ENCODE data around the gene NATD1. TPM values are rescaled to one million over a fixed set of nuclear protein-coding genes. Genes with fewer than 3 reads are reported as not detected.

The NATD1 gene
- polyA plus RNA-seq, 1 of the 3 experiments (the other 2 are of a cell fraction) = 3.9 TPM

DNA sequence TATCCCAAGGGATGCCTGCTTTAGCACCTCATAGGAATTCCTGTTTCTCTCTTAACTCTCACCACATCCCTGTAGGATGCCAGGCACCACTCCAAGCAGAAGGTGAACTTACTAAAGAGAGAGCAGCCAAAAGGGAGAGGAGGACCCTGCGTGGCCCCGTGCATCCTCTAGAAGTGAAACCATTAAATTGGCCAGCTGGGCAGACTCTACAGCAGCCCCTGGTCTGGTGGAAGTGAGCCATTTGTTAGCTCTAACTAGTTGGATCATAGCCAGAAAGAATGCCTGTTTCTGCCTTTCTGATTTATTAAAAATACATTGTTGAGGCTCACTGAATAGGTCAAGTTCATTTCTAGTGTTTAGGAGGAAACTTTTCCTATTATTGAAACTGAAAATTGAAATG lies 61.5 kb downstream of the NATD1 start:
- TF ChIP-seq RAD21 (IDR thresholded peaks at IDR 0.05; ENCODE audit: low read length) = no peak
- TF ChIP-seq MEF2A (IDR thresholded peaks at IDR 0.05; ENCODE audit: borderline replicate concordance, low read depth) = no peak
- TF ChIP-seq, protein P1, sequence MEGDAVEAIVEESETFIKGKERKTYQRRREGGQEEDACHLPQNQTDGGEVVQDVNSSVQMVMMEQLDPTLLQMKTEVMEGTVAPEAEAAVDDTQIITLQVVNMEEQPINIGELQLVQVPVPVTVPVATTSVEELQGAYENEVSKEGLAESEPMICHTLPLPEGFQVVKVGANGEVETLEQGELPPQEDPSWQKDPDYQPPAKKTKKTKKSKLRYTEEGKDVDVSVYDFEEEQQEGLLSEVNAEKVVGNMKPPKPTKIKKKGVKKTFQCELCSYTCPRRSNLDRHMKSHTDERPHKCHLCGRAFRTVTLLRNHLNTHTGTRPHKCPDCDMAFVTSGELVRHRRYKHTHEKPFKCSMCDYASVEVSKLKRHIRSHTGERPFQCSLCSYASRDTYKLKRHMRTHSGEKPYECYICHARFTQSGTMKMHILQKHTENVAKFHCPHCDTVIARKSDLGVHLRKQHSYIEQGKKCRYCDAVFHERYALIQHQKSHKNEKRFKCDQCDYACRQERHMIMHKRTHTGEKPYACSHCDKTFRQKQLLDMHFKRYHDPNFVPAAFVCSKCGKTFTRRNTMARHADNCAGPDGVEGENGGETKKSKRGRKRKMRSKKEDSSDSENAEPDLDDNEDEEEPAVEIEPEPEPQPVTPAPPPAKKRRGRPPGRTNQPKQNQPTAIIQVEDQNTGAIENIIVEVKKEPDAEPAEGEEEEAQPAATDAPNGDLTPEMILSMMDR (IDR thresholded peaks at IDR 0.05) = no peak
- no peak for TF ChIP-seq ELF1 (IDR thresholded peaks at IDR 0.05)
- no peak for TF ChIP-seq FOXJ3 (CRISPR knock-in tag; IDR thresholded peaks at IDR 0.05)
- TF ChIP-seq, protein P2, sequence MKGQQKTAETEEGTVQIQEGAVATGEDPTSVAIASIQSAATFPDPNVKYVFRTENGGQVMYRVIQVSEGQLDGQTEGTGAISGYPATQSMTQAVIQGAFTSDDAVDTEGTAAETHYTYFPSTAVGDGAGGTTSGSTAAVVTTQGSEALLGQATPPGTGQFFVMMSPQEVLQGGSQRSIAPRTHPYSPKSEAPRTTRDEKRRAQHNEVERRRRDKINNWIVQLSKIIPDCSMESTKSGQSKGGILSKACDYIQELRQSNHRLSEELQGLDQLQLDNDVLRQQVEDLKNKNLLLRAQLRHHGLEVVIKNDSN (IDR thresholded peaks at IDR 0.05; ENCODE audit: borderline replicate concordance, low read depth) = no peak
- no peak for TF ChIP-seq FOSL2 (IDR thresholded peaks at IDR 0.05; ENCODE audit: borderline replicate concordance, low read depth)
- no peak for TF ChIP-seq SIN3A (IDR thresholded peaks at IDR 0.05; ENCODE audit: borderline replicate concordance, low read depth, low read length)
- TF ChIP-seq, protein P3, sequence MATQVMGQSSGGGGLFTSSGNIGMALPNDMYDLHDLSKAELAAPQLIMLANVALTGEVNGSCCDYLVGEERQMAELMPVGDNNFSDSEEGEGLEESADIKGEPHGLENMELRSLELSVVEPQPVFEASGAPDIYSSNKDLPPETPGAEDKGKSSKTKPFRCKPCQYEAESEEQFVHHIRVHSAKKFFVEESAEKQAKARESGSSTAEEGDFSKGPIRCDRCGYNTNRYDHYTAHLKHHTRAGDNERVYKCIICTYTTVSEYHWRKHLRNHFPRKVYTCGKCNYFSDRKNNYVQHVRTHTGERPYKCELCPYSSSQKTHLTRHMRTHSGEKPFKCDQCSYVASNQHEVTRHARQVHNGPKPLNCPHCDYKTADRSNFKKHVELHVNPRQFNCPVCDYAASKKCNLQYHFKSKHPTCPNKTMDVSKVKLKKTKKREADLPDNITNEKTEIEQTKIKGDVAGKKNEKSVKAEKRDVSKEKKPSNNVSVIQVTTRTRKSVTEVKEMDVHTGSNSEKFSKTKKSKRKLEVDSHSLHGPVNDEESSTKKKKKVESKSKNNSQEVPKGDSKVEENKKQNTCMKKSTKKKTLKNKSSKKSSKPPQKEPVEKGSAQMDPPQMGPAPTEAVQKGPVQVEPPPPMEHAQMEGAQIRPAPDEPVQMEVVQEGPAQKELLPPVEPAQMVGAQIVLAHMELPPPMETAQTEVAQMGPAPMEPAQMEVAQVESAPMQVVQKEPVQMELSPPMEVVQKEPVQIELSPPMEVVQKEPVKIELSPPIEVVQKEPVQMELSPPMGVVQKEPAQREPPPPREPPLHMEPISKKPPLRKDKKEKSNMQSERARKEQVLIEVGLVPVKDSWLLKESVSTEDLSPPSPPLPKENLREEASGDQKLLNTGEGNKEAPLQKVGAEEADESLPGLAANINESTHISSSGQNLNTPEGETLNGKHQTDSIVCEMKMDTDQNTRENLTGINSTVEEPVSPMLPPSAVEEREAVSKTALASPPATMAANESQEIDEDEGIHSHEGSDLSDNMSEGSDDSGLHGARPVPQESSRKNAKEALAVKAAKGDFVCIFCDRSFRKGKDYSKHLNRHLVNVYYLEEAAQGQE (IDR thresholded peaks at IDR 0.05; ENCODE audit: low read depth, low read length) = no peak
- TF ChIP-seq, protein P4, sequence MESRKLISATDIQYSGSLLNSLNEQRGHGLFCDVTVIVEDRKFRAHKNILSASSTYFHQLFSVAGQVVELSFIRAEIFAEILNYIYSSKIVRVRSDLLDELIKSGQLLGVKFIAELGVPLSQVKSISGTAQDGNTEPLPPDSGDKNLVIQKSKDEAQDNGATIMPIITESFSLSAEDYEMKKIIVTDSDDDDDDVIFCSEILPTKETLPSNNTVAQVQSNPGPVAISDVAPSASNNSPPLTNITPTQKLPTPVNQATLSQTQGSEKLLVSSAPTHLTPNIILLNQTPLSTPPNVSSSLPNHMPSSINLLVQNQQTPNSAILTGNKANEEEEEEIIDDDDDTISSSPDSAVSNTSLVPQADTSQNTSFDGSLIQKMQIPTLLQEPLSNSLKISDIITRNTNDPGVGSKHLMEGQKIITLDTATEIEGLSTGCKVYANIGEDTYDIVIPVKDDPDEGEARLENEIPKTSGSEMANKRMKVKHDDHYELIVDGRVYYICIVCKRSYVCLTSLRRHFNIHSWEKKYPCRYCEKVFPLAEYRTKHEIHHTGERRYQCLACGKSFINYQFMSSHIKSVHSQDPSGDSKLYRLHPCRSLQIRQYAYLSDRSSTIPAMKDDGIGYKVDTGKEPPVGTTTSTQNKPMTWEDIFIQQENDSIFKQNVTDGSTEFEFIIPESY (IDR thresholded peaks at IDR 0.05; ENCODE audit: borderline replicate concordance, low read depth) = no peak
- TF ChIP-seq POLR2AphosphoS5 (IDR thresholded peaks at IDR 0.05; ENCODE audit: low read depth, low read length) = no peak
- no peak for TF ChIP-seq MXI1 (IDR thresholded peaks at IDR 0.05; ENCODE audit: low read depth, low read length)
- no peaks in the 10 kb centered on the region for H3K9me3 ChIP-seq
- peaks cover under 1% of the 10 kb centered on the region; the same call in 1 of the 2 replicates for H4K20me1 ChIP-seq (ENCODE audit: insufficient read depth)
- H3K9ac ChIP-seq = no peak overlapping the region
- H3F3A ChIP-seq (replicated peaks; ENCODE audit: insufficient read depth) = peaks cover 4% of the 10 kb centered on the region
- peaks cover 0 to 2% of the 10 kb centered on the region in 2 experiments for H3K36me3 ChIP-seq (replicated peaks in 1 of 2; ENCODE audit: control insufficient read depth in 1 of 2, insufficient read depth in 2 of 2, low read length in 1 of 2)
- POLR2A ChIA-PET = no interaction called here
- H3K27me3 ChIP-seq (ENCODE audit: insufficient read depth) = no peaks in the 10 kb centered on the region
- peak; percentile 52 for DNase-seq
- H3K79me2 ChIP-seq (ENCODE audit: insufficient read depth) = peaks cover 2% of the 10 kb centered on the region; the same call in 1 of the 2 replicates
- CTCF ChIA-PET = interaction anchor here (0.9 kb wide), 1 partner anchor 9 kb away, joined by 3 read pairs; no protein-coding TSS in a partner anchor
- H3K4me1 ChIP-seq (ENCODE audit: control insufficient read depth in 1 of 2, insufficient read depth in 2 of 2, low read depth in 1 of 2, low read length in 1 of 2) = peaks cover 0 to 17% of the 10 kb centered on the region in 2 experiments; a peak in 1 of 4 replicates
- WGBS (ENCODE audit: low lambda C conversion rate) = 21% methylated on average over 2 of the region's 2 CpGs
- H3K9me2 ChIP-seq = no peaks in the 10 kb centered on the region
- no peak overlapping the region for H3K27ac ChIP-seq (ENCODE audit: low read depth in 2 of 2, low read length in 1 of 2)
- H3K4me3 ChIP-seq (ENCODE audit: low read depth in 2 of 2, low read length in 1 of 2) = no peak overlapping the region
- no peak overlapping the region for H2AFZ ChIP-seq (ENCODE audit: low read depth)
- no peak overlapping the region for H3K4me2 ChIP-seq

All from SK-N-SH (cell line).